K562 (cell line): Measurements from ENCODE around the gene AURKB. TPM values are rescaled to one million over a fixed set of nuclear protein-coding genes. Genes with fewer than 3 reads are reported as not detected.

ENCODE experiments used
- ATF1 ChIP-seq, 2 experiments: fragments of 450-650 bp in 1 of 2; IDR thresholded peaks; 2 replicates each; pipeline ENCODE4 v1.6.1; 2016; ENCODE audit warnings: missing compliant biosample characterization in 1 of 2, missing genetic modification characterization in 1 of 2
- CXXC5 ChIP-seq: fragments of 250-450 bp; sonication (Bioruptor Pico); IDR thresholded peaks from 2 replicates; pipeline ENCODE4 v1.8.0; 2022; ENCODE audit warnings: inconsistent platforms, mild to moderate bottlenecking, moderate library complexity
- ELF1 ChIP-seq: fragments of 200-800 bp; sonication (Bioruptor generic); IDR thresholded peaks from 2 replicates; pipeline ENCODE4 v1.6.1; 2016; ENCODE audit warnings: missing genetic modification characterization, missing compliant biosample characterization
- HMGN3 ChIP-seq: IDR thresholded peaks from 2 replicates; pipeline ENCODE4 v1.6.1; 2011; ENCODE audit warnings: borderline replicate concordance, low read depth, mild to moderate bottlenecking, mixed read lengths, low read length; ENCODE audit not compliant: insufficient read length; ENCODE audit errors: extremely low read depth
- KDM5B ChIP-seq: fragments of 200-600 bp; sonication (generic); IDR thresholded peaks from 2 replicates; pipeline ENCODE4 v1.6.1; 2012; ENCODE audit warnings: low read depth, mild to moderate bottlenecking, moderate library complexity, low read length, control low read depth, inconsistent platforms; ENCODE audit not compliant: insufficient replicate concordance
- NFIC ChIP-seq: fragments of 450-650 bp; IDR thresholded peaks from 2 replicates; pipeline ENCODE4 v1.6.1; 2017; ENCODE audit warnings: mild to moderate bottlenecking, inconsistent platforms
- PPARD ChIP-seq: fragments of 250-450 bp; sonication (Bioruptor Pico); IDR thresholded peaks from 2 replicates; pipeline ENCODE4 v1.8.0; 2022; ENCODE audit warnings: inconsistent platforms, mild to moderate bottlenecking, moderate library complexity
- SIN3B ChIP-seq: fragments of 450-650 bp; IDR thresholded peaks from 2 replicates; pipeline ENCODE4 v1.6.1; 2017; ENCODE audit warnings: low read depth, mild to moderate bottlenecking, moderate library complexity
- SMARCA4 ChIP-seq: fragments of 450-650 bp; IDR thresholded peaks from 2 replicates; pipeline ENCODE4 v1.6.1; 2016
- ZNF830 ChIP-seq: fragments of 250-450 bp; sonication (Bioruptor Pico); IDR thresholded peaks from 2 replicates; pipeline ENCODE4 v1.5.0; 2021; ENCODE audit warnings: mild to moderate bottlenecking
- polyA plus RNA-seq, 8 experiments: library from polyadenylated mRNA; depleted of rRNA in 4 of 8; stranded (reverse) in 5 of 8; unstranded in 3 of 8; fragments of >200 nt; fragmentation: Nextera tagmentation in 2 of 8; fragmentation: Illumina TruSeq in 1 of 8; extraction: Ambion mirVana in 2 of 8; extraction: Trizol in 1 of 8; gene quantifications; 2 replicates each; pipeline versions ENCODE4 v1.2.1 to v1.2.3, GENCODE V29; 2011 to 2014; ENCODE audit warnings: inconsistent platforms in 1 of 8, missing spikeins in 1 of 8
- total RNA-seq, 7 experiments: library from RNA; depleted of rRNA in 6 of 7; stranded (reverse); fragments of >200 nt in 6 of 7; fragmentation: Illumina TruSeq in 2 of 7; extraction: Trizol in 2 of 7; gene quantifications; 2 replicates each; pipeline versions ENCODE4 v1.2.1 to v1.2.3, GENCODE V29; 2011 to 2021; ENCODE audit warnings: low replicate concordance in 1 of 7
- TF ChIP-seq, protein P1 (sequence below): sonication (generic); formaldehyde crosslinking; IDR thresholded peaks from 2 replicates; pipeline ENCODE4 v1.8.0; 2022; ENCODE audit warnings: mild to moderate bottlenecking, missing genetic modification reagents
- TF ChIP-seq, protein P2 (sequence below), 2 experiments: IDR thresholded peaks; 2 replicates each; pipeline ENCODE4 v1.6.1; 2011; ENCODE audit warnings: borderline replicate concordance in 1 of 2, control low read depth in 1 of 2, low read depth in 1 of 2, low read length in 1 of 2, mild to moderate bottlenecking in 1 of 2, mixed read lengths in 1 of 2, moderate library complexity in 1 of 2; ENCODE audit not compliant: insufficient read depth in 1 of 2, insufficient read length in 1 of 2, poor library complexity in 1 of 2, severe bottlenecking in 1 of 2; ENCODE audit errors: extremely low read depth in 1 of 2
- TF ChIP-seq, protein P3 (sequence below): fragments of 450-650 bp; IDR thresholded peaks from 2 replicates; pipeline ENCODE4 v1.6.1; 2017; ENCODE audit warnings: antibody characterized with exemption, mild to moderate bottlenecking

The AURKB gene
- total and polyA plus RNA-seq, 9 of the 15 experiments (the other 6 are each of a cell fraction or from before 2014, with no cell fraction given) = 27.2 to 114 (median 74.8) TPM

DNA sequence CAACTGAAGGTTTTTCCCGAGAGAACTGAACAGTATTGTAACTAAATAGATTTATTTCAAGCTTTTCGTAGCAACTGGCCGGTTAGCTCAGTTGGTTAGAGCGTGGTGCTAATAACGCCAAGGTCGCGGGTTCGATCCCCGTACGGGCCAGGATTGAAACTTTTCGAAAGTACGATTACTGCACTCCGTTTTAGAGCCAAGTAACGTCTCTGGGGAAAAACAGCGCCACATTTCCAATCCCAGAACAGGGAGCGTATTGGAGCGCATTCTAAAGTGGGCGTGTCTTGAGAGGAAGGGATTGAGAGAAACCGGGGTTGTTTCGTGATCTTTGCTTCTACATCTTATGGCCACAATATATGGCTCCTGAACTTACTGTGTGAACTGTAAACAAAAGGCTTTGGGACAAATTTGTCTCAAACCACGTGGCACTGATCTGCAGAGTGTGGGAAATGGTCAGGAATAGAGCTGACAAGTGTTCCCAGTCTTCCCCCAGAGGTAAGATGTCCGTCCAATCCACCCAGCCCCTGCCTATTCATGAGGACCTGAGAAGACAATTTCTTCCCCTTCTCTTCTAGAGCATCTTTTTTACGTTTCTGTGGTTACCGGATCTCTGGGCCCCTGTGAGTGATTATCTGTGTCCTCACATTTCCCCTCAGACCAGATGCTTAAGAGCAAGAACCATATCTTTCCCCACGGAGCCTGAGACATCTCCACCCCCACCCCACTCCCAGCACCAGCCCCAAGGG is 22.7 kb downstream of the AURKB start (continued):
- TF ChIP-seq ZNF830 (CRISPR knock-in tag) (no peak), SMARCA4 (0 out of 2 replicates have a peak, but pooled peaks have one; percentile 23), KDM5B (peak; percentile 95), CXXC5 (CRISPR knock-in tag) (peak; percentile 67), ELF1 (tag) (no peak), PPARD (CRISPR knock-in tag) (no peak), SIN3B (no peak), HMGN3 (no peak), ATF1 (CRISPR knock-in tag; IDR thresholded peaks at IDR 0.05) (no peak), ATF1 (tag; IDR thresholded peaks at IDR 0.05) (peak; percentile 35; the same call in 1 of the 2 replicates), NFIC (peak; percentile 69)
- TF ChIP-seq, protein P1, sequence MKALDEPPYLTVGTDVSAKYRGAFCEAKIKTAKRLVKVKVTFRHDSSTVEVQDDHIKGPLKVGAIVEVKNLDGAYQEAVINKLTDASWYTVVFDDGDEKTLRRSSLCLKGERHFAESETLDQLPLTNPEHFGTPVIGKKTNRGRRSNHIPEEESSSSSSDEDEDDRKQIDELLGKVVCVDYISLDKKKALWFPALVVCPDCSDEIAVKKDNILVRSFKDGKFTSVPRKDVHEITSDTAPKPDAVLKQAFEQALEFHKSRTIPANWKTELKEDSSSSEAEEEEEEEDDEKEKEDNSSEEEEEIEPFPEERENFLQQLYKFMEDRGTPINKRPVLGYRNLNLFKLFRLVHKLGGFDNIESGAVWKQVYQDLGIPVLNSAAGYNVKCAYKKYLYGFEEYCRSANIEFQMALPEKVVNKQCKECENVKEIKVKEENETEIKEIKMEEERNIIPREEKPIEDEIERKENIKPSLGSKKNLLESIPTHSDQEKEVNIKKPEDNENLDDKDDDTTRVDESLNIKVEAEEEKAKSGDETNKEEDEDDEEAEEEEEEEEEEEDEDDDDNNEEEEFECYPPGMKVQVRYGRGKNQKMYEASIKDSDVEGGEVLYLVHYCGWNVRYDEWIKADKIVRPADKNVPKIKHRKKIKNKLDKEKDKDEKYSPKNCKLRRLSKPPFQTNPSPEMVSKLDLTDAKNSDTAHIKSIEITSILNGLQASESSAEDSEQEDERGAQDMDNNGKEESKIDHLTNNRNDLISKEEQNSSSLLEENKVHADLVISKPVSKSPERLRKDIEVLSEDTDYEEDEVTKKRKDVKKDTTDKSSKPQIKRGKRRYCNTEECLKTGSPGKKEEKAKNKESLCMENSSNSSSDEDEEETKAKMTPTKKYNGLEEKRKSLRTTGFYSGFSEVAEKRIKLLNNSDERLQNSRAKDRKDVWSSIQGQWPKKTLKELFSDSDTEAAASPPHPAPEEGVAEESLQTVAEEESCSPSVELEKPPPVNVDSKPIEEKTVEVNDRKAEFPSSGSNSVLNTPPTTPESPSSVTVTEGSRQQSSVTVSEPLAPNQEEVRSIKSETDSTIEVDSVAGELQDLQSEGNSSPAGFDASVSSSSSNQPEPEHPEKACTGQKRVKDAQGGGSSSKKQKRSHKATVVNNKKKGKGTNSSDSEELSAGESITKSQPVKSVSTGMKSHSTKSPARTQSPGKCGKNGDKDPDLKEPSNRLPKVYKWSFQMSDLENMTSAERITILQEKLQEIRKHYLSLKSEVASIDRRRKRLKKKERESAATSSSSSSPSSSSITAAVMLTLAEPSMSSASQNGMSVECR (CRISPR knock-in tag) = no peak
- TF ChIP-seq, protein P2, sequence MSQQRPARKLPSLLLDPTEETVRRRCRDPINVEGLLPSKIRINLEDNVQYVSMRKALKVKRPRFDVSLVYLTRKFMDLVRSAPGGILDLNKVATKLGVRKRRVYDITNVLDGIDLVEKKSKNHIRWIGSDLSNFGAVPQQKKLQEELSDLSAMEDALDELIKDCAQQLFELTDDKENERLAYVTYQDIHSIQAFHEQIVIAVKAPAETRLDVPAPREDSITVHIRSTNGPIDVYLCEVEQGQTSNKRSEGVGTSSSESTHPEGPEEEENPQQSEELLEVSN (IDR thresholded peaks at IDR 0.05; ENCODE audit: borderline replicate concordance in 1 of 2, extremely low read depth in 1 of 2, insufficient read depth in 1 of 2, insufficient read length in 1 of 2, low read depth in 1 of 2, low read length in 1 of 2, poor library complexity in 1 of 2, severe bottlenecking in 1 of 2) = peak in 1 of 2 experiments; percentile 28
- TF ChIP-seq, protein P3, sequence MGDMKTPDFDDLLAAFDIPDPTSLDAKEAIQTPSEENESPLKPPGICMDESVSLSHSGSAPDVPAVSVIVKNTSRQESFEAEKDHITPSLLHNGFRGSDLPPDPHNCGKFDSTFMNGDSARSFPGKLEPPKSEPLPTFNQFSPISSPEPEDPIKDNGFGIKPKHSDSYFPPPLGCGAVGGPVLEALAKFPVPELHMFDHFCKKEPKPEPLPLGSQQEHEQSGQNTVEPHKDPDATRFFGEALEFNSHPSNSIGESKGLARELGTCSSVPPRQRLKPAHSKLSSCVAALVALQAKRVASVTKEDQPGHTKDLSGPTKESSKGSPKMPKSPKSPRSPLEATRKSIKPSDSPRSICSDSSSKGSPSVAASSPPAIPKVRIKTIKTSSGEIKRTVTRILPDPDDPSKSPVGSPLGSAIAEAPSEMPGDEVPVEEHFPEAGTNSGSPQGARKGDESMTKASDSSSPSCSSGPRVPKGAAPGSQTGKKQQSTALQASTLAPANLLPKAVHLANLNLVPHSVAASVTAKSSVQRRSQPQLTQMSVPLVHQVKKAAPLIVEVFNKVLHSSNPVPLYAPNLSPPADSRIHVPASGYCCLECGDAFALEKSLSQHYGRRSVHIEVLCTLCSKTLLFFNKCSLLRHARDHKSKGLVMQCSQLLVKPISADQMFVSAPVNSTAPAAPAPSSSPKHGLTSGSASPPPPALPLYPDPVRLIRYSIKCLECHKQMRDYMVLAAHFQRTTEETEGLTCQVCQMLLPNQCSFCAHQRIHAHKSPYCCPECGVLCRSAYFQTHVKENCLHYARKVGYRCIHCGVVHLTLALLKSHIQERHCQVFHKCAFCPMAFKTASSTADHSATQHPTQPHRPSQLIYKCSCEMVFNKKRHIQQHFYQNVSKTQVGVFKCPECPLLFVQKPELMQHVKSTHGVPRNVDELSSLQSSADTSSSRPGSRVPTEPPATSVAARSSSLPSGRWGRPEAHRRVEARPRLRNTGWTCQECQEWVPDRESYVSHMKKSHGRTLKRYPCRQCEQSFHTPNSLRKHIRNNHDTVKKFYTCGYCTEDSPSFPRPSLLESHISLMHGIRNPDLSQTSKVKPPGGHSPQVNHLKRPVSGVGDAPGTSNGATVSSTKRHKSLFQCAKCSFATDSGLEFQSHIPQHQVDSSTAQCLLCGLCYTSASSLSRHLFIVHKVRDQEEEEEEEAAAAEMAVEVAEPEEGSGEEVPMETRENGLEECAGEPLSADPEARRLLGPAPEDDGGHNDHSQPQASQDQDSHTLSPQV = peak; percentile 22
